GM21526 (cell line): ENCODE measurements around the gene IGFBP7.

Experiments
- ATAC-seq: cut with Tn5 transposase; IDR thresholded peaks from one replicate; pipeline ENCODE4 v1.9.1; 2021; ENCODE audit warnings: moderate library complexity; ENCODE audit not compliant: unreplicated experiment, low FRiP score

IGFBP7 gene

DNA sequence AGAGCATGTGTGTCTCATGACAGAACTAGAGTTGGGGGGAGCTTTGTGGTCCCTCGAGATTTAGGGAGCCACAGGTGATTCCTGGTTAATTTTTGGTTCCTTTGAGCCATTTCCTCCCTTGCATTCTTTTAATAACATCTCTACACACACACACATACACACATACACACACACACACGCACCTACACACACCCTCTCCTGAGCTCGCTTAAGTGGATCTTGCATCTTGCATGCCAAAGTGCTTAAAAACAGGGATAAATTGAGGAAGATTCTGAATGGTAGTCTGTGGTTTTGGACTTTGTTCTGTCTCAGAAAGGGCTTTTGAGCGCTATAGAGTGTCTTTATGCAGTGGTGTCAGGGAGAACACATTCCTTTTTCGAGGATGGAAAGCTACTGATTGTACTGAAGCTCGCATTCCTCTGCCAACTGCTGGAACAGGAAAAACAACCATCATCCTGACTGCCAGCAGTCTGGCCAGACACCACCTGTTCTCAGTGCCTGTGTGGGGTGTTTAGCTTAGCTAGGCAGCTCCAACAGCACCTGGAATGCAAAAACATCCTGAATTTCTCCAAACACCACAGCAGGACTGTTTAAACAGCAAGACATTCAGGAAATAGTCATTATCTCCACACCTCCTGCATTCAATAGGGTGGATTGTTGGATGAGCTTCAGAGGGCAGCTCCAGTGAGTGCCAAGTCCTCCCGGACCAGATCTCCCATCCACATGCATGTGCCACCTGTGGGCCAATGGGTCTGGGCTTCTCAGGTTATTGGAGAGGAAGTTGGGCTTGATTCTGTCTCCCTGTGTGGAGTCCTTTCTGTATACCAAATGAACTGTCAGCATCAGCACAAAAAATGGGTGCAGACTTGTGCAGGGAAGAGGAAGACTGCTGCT, 21.9 kb upstream of the IGFBP7 start:
- no peak for ATAC-seq

GRCh38 chr4:57129477-57129876, 19.3 kb upstream of the IGFBP7 start:
- ATAC-seq: no peak

GRCh38 chr4:57127361-57127760, 17.2 kb upstream of the IGFBP7 start:
- ATAC-seq: no peak

- no peak for ATAC-seq
Observed at GRCh38 chr4:57125996-57126395, 15.8 kb upstream of the IGFBP7 start.

- ATAC-seq: no peak
Observed at GRCh38 chr4:57124145-57124544, 14.0 kb upstream of the IGFBP7 start.

GRCh38 chr4:57122959-57123358, 12.8 kb upstream of the IGFBP7 start:
- ATAC-seq: no peak

- no peak for ATAC-seq
Observed at GRCh38 chr4:57119054-57119651, 9.0 kb upstream of the IGFBP7 start.

DNA sequence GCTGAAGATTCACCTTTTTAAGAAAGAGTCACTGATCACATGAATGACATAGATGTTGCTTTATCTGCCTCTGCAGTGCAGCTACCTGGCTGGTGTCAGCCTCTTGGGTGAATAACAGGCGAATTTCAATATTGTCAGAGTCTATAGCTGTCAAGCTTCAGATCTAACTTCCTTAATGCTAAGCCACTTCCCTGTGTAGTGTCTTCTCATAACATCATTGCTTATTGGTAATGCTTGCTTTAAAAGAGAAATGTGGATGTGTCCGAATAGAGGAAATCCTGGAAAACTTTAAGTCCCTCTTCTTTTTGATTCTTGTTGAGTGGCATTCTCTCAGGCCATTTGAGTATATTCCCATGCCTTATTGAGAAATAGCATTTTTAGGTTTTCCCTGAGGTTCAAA, 7.3 kb upstream of the IGFBP7 start:
- no peak for ATAC-seq

GRCh38 chr4:57116245-57116644, 6.1 kb upstream of the IGFBP7 start:
- no peak for ATAC-seq

GRCh38 chr4:57114973-57115372, 4.8 kb upstream of the IGFBP7 start:
- no peak for ATAC-seq

DNA sequence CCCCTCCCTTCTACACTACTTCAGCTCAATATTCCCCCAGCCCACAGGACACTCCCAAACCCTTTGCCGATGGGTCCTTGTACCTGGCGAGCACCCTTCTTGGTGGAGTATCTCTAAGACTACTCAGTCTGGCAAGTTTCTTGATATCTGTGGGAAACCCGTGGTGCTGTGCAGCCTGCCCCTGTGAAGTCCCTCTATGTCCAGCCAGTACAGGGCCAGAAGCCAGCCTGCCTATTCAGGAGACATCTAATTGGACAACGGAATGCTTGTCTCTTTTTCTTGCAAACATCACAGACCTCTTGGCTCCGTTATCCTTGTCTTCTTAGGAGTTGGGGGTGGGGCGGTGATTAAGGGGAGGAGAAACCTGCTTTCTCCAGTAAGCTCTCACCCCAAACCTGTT, 3.7 kb upstream of the IGFBP7 start:
- ATAC-seq: no peak

GRCh38 chr4:57110640-57111511, 691 bp upstream of the IGFBP7 start:
- no peak for ATAC-seq

GRCh38 chr4:57109411-57109846, 756 bp downstream of the IGFBP7 start:
- no peak for ATAC-seq

- ATAC-seq: no peak
Observed at GRCh38 chr4:57106181-57106580, 4.0 kb downstream of the IGFBP7 start.

DNA sequence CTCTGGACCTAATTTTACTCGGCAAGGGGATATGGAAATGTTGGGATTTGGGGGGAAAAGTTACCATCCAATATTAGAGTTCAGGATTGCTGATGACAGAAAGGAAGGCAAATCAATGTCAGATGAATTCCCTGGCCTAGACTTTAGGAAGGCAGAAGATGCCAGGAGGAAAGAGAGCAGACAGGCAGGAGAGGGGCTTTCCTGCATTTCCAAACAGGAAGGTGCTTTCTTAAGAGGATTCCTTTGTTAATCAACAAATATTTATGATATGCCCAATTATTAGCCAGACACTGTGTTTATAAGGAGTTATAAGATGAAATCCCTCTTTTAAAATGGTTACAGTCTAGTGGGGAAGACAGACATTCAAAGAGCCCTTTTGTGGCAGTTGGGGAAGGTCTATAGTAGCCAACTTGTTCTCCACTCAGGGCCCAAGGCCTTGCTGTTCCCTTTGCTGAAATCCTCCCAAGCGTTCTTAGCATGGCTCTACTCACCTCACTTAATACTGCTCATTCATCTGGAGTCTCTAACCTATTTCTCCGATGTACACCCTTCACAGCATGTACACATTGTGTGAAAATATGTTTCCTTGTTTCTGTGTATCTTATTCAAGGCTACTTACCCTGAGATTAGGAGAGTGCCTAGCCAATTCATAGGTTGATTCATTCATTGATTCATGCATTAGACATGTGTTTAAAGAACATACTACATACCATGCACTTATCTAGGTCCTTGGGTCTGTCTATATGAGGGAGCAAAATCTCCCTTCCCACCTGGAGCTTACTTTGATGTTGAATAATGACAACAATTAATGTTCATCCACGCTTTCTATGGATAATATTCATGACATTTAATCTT, 5.3 kb downstream of the IGFBP7 start:
- ATAC-seq: no peak

GRCh38 chr4:57103051-57103450, 7.1 kb downstream of the IGFBP7 start:
- no peak for ATAC-seq

GRCh38 chr4:57102050-57102624, 8.0 kb downstream of the IGFBP7 start:
- no peak for ATAC-seq

- no peak for ATAC-seq
Observed at GRCh38 chr4:57100979-57101651, 9.1 kb downstream of the IGFBP7 start.

- no peak for ATAC-seq
Observed at GRCh38 chr4:57099363-57099762, 10.8 kb downstream of the IGFBP7 start.
